ENCODE measurements around the gene EIF4E3. TPM values are rescaled to one million over a fixed set of nuclear protein-coding genes. Genes with fewer than 3 reads are reported as not detected.
A peak's percentile ranks its signal among the peaks of the same experiment; 100 is the strongest.

EIF4E3 gene
- total RNA-seq, 3 donors from 2014 or later (not counting 1 experiment from before 2014, with no cell fraction given): 44.9 to 52.2 (median 46.7) TPM

DNA sequence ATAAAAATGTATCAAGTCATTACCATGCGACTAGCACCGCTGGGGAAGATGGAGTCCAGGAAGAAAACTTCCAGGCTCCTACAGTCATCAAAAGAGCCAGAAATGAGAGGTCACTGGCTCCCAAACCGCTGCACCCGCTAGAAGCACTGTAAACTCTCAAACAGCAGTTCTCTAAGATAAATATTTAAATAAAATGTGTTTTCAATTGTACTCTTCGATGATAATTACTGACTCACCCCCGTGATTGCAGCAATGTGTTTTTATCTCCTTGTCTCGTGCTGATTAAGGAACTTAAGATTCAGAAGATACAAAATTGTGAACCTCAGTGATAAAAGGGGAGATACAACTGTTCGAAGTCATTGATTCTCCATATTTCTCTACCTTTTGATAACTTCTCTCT is 95.9 kb downstream of the EIF4E3 start:
- H3K27ac Mint-ChIP-seq: no peak overlapping the region
- no peaks in the 10 kb centered on the region for H3K27me3 Mint-ChIP-seq (ENCODE audit: low read depth in 2 of 2)
- Histone ChIP-seq H3K27me3 (ENCODE audit: control insufficient read depth, insufficient read depth, low read length) (no peaks in the 10 kb centered on the region), H3K27ac (ENCODE audit: low read length) (no peak overlapping the region), H3K9me3 (ENCODE audit: control insufficient read depth, insufficient read depth, low read length) (no peaks in the 10 kb centered on the region), H3K36me3 (ENCODE audit: control insufficient read depth, insufficient read depth, low read length) (no peaks in the 10 kb centered on the region), H3K4me3 (ENCODE audit: low read length) (no peak overlapping the region), H3K4me1 (ENCODE audit: control insufficient read depth, insufficient read depth, low read length) (no peaks in the 10 kb centered on the region)
- no peaks in the 10 kb centered on the region for H3K9me3 Mint-ChIP-seq
- peak in 1 of 3 donors; percentile 36 for ATAC-seq
- no peaks in the 10 kb centered on the region for H3K36me3 Mint-ChIP-seq
- intact Hi-C loops (cut with micrococcal nuclease): no loop called here
- 91% methylated on average over 8 of the region's 8 CpGs for WGBS (ENCODE audit: insufficient coverage)
- TF ChIP-seq CTCF (IDR thresholded peaks at IDR 0.05): no peak
- no peak overlapping the region for H3K4me3 Mint-ChIP-seq
- no peak for DNase-seq
- H3K4me1 Mint-ChIP-seq: no peaks in the 10 kb centered on the region

GRCh38 chr3:71628522-71628921 is 96.7 kb downstream of the EIF4E3 start:
- H3K9me3 Mint-ChIP-seq: no peaks in the 10 kb centered on the region
- no peak overlapping the region for H3K27ac ChIP-seq (ENCODE audit: low read length)
- H3K4me1 ChIP-seq (ENCODE audit: control insufficient read depth, insufficient read depth, low read length): no peaks in the 10 kb centered on the region
- H3K36me3 Mint-ChIP-seq: no peaks in the 10 kb centered on the region
- WGBS (ENCODE audit: insufficient coverage): 83% methylated on average over 4 of the region's 6 CpGs
- H3K9me3 ChIP-seq (ENCODE audit: control insufficient read depth, insufficient read depth, low read length): no peaks in the 10 kb centered on the region
- H3K27me3 Mint-ChIP-seq (ENCODE audit: low read depth in 2 of 2): no peaks in the 10 kb centered on the region
- ATAC-seq: no peak
- no peak for DNase-seq
- H3K4me1 Mint-ChIP-seq: no peaks in the 10 kb centered on the region
- H3K4me3 ChIP-seq (ENCODE audit: low read length): no peak overlapping the region
- no peaks in the 10 kb centered on the region for H3K27me3 ChIP-seq (ENCODE audit: control insufficient read depth, insufficient read depth, low read length)
- H3K27ac Mint-ChIP-seq: no peak overlapping the region
- H3K4me3 Mint-ChIP-seq: no peak overlapping the region
- TF ChIP-seq CTCF (IDR thresholded peaks at IDR 0.05): no peak
- intact Hi-C loops (cut with micrococcal nuclease): no loop called here
- no peaks in the 10 kb centered on the region for H3K36me3 ChIP-seq (ENCODE audit: control insufficient read depth, insufficient read depth, low read length)

GRCh38 chr3:71625676-71626075 is 99.5 kb downstream of the EIF4E3 start:
- no peak for ATAC-seq

More at GRCh38 chr3:71625676-71626075, 99.5 kb downstream of the EIF4E3 start:
- Histone ChIP-seq H3K9me3 (ENCODE audit: control insufficient read depth, insufficient read depth, low read length) (no peaks in the 10 kb centered on the region), H3K4me1 (ENCODE audit: control insufficient read depth, insufficient read depth, low read length) (no peaks in the 10 kb centered on the region), H3K27ac (ENCODE audit: low read length) (no peak overlapping the region), H3K4me3 (ENCODE audit: low read length) (no peak overlapping the region), H3K27me3 (ENCODE audit: control insufficient read depth, insufficient read depth, low read length) (no peaks in the 10 kb centered on the region), H3K36me3 (ENCODE audit: control insufficient read depth, insufficient read depth, low read length) (no peaks in the 10 kb centered on the region)
- Mint-ChIP-seq H3K4me3 (no peak overlapping the region), H3K9me3 (no peaks in the 10 kb centered on the region), H3K36me3 (no peaks in the 10 kb centered on the region), H3K27ac (no peak overlapping the region), H3K27me3 (ENCODE audit: low read depth in 2 of 2) (no peaks in the 10 kb centered on the region), H3K4me1 (no peaks in the 10 kb centered on the region)
- no peak for DNase-seq
- intact Hi-C loops (cut with micrococcal nuclease): no loop called here
- no peak for TF ChIP-seq CTCF (IDR thresholded peaks at IDR 0.05)

Other genes starting within 250 kb of the EIF4E3 start
- 100 to 1,000 TPM; 166 to 185 (median 166) TPM for gene FOXP1, start 141.7 kb downstream of the EIF4E3 start, total RNA-seq
- gene GPR27, start 28.5 kb upstream of the EIF4E3 start, total RNA-seq: 1 to 10 TPM in 1 of 3 donors, under 1 TPM in 1, not detected in 1; 0.14 to 2.8 TPM
- 1 to 10 TPM in 1 of 3 donors, under 1 TPM in 1, not detected in 1; 0.54 to 8.7 TPM for gene PROK2, start 59.7 kb upstream of the EIF4E3 start, total RNA-seq

Data from natural killer cell (primary cell).